DMS 273 (cell line): ENCODE measurements around the gene SYNE2.

Experiments used
- DNase-seq: peaks from one replicate; lab custom pipeline; 2025; ENCODE audit not compliant: unreplicated experiment; lab: John Stamatoyannopoulos, UW

SYNE2 gene

GRCh38 chr14:64064447-64064846 is 211.6 kb downstream of the SYNE2 start:
- no peak for DNase-seq

GRCh38 chr14:64069634-64070359 is 217.0 kb downstream of the SYNE2 start:
- DNase-seq = no peak

- DNase-seq = no peak
Measured at GRCh38 chr14:64074961-64075612, 222.3 kb downstream of the SYNE2 start.

- DNase-seq = no peak
Measured at GRCh38 chr14:64075613-64076005, 222.8 kb downstream of the SYNE2 start.

- DNase-seq = no peak
Measured at GRCh38 chr14:64080452-64080851, 227.6 kb downstream of the SYNE2 start.

- no peak for DNase-seq
Measured at GRCh38 chr14:64081174-64081746, 228.5 kb downstream of the SYNE2 start.

GRCh38 chr14:64082837-64083236 is 230.0 kb downstream of the SYNE2 start:
- no peak for DNase-seq

GRCh38 chr14:64088647-64088964 is 235.8 kb downstream of the SYNE2 start:
- DNase-seq = no peak

GRCh38 chr14:64089920-64090319 is 237.1 kb downstream of the SYNE2 start:
- no peak for DNase-seq

- DNase-seq = no peak
Measured at GRCh38 chr14:64091217-64091616, 238.4 kb downstream of the SYNE2 start.

GRCh38 chr14:64092338-64092737 is 239.5 kb downstream of the SYNE2 start:
- DNase-seq = no peak

GRCh38 chr14:64092940-64093339 is 240.1 kb downstream of the SYNE2 start:
- DNase-seq = no peak

- DNase-seq = no peak
Measured at GRCh38 chr14:64095620-64096019, 242.8 kb downstream of the SYNE2 start.

- DNase-seq = no peak
Measured at GRCh38 chr14:64098120-64098519, 245.3 kb downstream of the SYNE2 start.

- no peak for DNase-seq
Measured at GRCh38 chr14:64107438-64107837, 254.6 kb downstream of the SYNE2 start.

- no peak for DNase-seq
Measured at GRCh38 chr14:64109819-64110554, 257.2 kb downstream of the SYNE2 start.

GRCh38 chr14:64110802-64111201 is 258.0 kb downstream of the SYNE2 start:
- DNase-seq = no peak

- DNase-seq = peak; percentile 8
Measured at GRCh38 chr14:64112867-64113678, 260.3 kb downstream of the SYNE2 start.

- DNase-seq = no peak
Measured at GRCh38 chr14:64114166-64114565, 261.4 kb downstream of the SYNE2 start.

- DNase-seq = no peak
Measured at GRCh38 chr14:64114796-64115195, 262.0 kb downstream of the SYNE2 start.

GRCh38 chr14:64115401-64115800 is 262.6 kb downstream of the SYNE2 start:
- no peak for DNase-seq
